Heart left ventricle (tissue), 16 donors: ENCODE data around the gene GNB1. TPM values are rescaled to one million over a fixed set of nuclear protein-coding genes. Genes with fewer than 3 reads are reported as not detected.

Experiments
- ATAC-seq, 4 donors: fragments of 200-7000 bp; cut with Tn5 transposase; one replicate each; pipeline ENCODE4 v1.9.1; 2020 to 2022; ENCODE audit warnings: moderate library complexity in 4 of 4, mild to moderate bottlenecking in 3 of 4, moderate number of reproducible peaks in 1 of 4
- DNase-seq, 5 donors: peaks; one replicate each; pipeline ENCODE4 v3.0.0-alpha.2; 2020
- H3K27ac ChIP-seq, 12 donors: fragments of 200-600 bp; sonication (generic) in 4 of 12; one replicate each; pipeline versions ENCODE4 v1.5.0 to v1.8.0; 2016 to 2022; ENCODE audit warnings: mild to moderate bottlenecking in 2 of 12
- H3K27me3 ChIP-seq, 9 donors: fragments of 200-600 bp; sonication (generic) in 2 of 9; one replicate each; pipeline versions ENCODE4 v1.5.1 to v1.8.0; 2016 to 2022; ENCODE audit warnings: mild to moderate bottlenecking in 3 of 9
- H3K36me3 ChIP-seq, 9 donors: fragments of 200-600 bp; sonication (generic) in 2 of 9; one replicate each; pipeline versions ENCODE4 v1.5.0 to v1.8.0; 2018 to 2022; ENCODE audit warnings: mild to moderate bottlenecking in 2 of 9
- H3K4me1 ChIP-seq, 12 donors: fragments of 200-600 bp; sonication (generic) in 4 of 12; one replicate each; pipeline versions ENCODE4 v1.5.0 to v1.8.0; 2016 to 2022; ENCODE audit warnings: mild to moderate bottlenecking in 3 of 12
- H3K4me3 ChIP-seq, 12 donors: fragments of 200-600 bp; sonication (generic) in 4 of 12; one replicate each; pipeline versions ENCODE4 v1.5.0 to v1.8.0; 2017 to 2022; ENCODE audit warnings: mild to moderate bottlenecking in 9 of 12, moderate library complexity in 4 of 12
- H3K9me3 ChIP-seq, 12 donors: fragments of 200-600 bp; sonication (generic) in 4 of 12; one replicate each; pipeline versions ENCODE4 v1.5.0 to v1.8.0; 2016 to 2022; ENCODE audit warnings: mild to moderate bottlenecking in 1 of 12
- CTCF ChIP-seq, 12 donors: fragments of 200-600 bp; sonication (generic) in 4 of 12; IDR thresholded peaks; one replicate each; pipeline versions ENCODE4 v1.5.0 to v1.8.0; 2018 to 2022; ENCODE audit warnings: antibody characterized with exemption in 12 of 12, mild to moderate bottlenecking in 5 of 12
- POLR2A ChIP-seq, 2 donors: fragments of 450-650 bp; IDR thresholded peaks; one replicate each; pipeline ENCODE4 v1.6.1; 2017; ENCODE audit warnings: antibody characterized with exemption in 2 of 2, mild to moderate bottlenecking in 2 of 2, moderate library complexity in 2 of 2
- WGBS, 4 donors: extraction: QIAGEN DNeasy Blood & Tissue Kit in 2 of 4; methylation state at CpG; one replicate each; pipeline versions ENCODE4 v1.1.5 to v1.1.7; 2013 to 2018; 5-methylcytosine and 5-hydroxymethylcytosine counted together
- intact Hi-C, 10 donors: fragments of 100-400 bp; cut with DNase I; formaldehyde crosslinking; loops; one replicate each; pipeline versions ENCODE4 v1.11.1 to v1.14.2; 2022
- polyA plus RNA-seq, 2 donors: library from polyadenylated mRNA; stranded (reverse); fragments of 200-250 nt; gene quantifications; one replicate each; pipeline ENCODE4 v1.2.3, GENCODE V29; 2013
- total RNA-seq, 9 donors: library from RNA; depleted of rRNA in 2 of 9; stranded (reverse); fragments of >200 nt in 2 of 9; fragmentation: NEBNext Ultra II Directional in 3 of 9; extraction: Animal tissue kit (Norgen Biotek cat#: 25700) in 3 of 9; gene quantifications; one replicate each; pipeline versions ENCODE4 v1.1.0 to v1.2.4, GENCODE V29; 2016 to 2023
- donor health status: ischemic (EF 13 %, LVEDD 7.1; RV severe dilation, severe dysfunction).
- donor health status: healthy with polysubstance abuse.
- donor health status: DM: no; HTN: yes; CAD: no.
- donor health status: DM: no; HTN: no; CAD: no.
- donor health status: ischemic (EF 25% LVEDD 6.9; RV normal size, moderate dysfunction).
- donor health status: ischemic (EF 25% LVEDD 5.7; RV mildly dilated, moderate dysfunction).
- donor health status: healthy.
- donor health status: DM: yes; HTN: yes; CAD: no.
- donor health status: ischemic (EF 35%, LVEDD 5.7; RV mildly dilated, moderate dysfunction).
- donor health status: nonischemic (EF 11% LVEDD 7.7; RV severe dilation, severe dysfunction).
- donor health status: DM: yes; HTN: yes; CAD: no.
- donor health status: PGD.
- donor health status: ischemic (EF 29% LVEDD 5.4; RV normal size, mild dysfunction).
- donor health status: nonischemic (EF 23%, LVEDD 6.1; RV moderate dilation, normal function).

The GNB1 gene
- total and polyA plus RNA-seq, 11 donors, result 52.9 to 275 (median 172) TPM

- 71 to 82% (median 76%) methylated on average over 25 of the region's 25 CpGs for WGBS, 4 donors
- TF ChIP-seq POLR2A (IDR thresholded peaks at IDR 0.05), result no peak
- TF ChIP-seq CTCF (IDR thresholded peaks at IDR 0.05), result peak in 7 of 12 donors; percentile 6 to 44 (median 27)
- H3K9me3 ChIP-seq, result no peaks in the 10 kb centered on the region
- peak overlapping the region in 6 of 12 donors; percentile 2 to 32 (median 10) for H3K27ac ChIP-seq
- H3K27me3 ChIP-seq, result no peaks in the 10 kb centered on the region
- H3K36me3 ChIP-seq, result peaks cover 0 to 96% (median 94%) of the 10 kb centered on the region in 9 donors
- no peak overlapping the region for H3K4me3 ChIP-seq
- ATAC-seq, result no peak
- H3K4me1 ChIP-seq, result peaks cover 5 to 22% (median 11%) of the 10 kb centered on the region in 12 donors
- intact Hi-C loops, result loop anchor here in 1 of 10 donors (10.0 kb wide), 1 partner anchor 106 kb away; the partner anchor contains the start of gene GNB1
- no peak for DNase-seq
These were observed 102.0 kb downstream of the GNB1 start for GRCh38 chr1:1788646-1789431.

GRCh38 chr1:1788136-1788535, 102.8 kb downstream of the GNB1 start:
- intact Hi-C loops, result loop anchor here in 1 of 10 donors (10.0 kb wide), 1 partner anchor 107 kb away; the partner anchor contains the start of gene GNB1
- H3K9me3 ChIP-seq, result no peaks in the 10 kb centered on the region
- H3K4me3 ChIP-seq, result no peak overlapping the region
- DNase-seq, result peak in 1 of 5 donors; percentile 58
- peaks cover 8 to 29% (median 15%) of the 10 kb centered on the region in 12 donors for H3K4me1 ChIP-seq
- H3K27me3 ChIP-seq, result no peaks in the 10 kb centered on the region
- H3K27ac ChIP-seq, result peak overlapping the region in 6 of 12 donors; percentile 2 to 32 (median 12)
- TF ChIP-seq CTCF (IDR thresholded peaks at IDR 0.05) (no peak), POLR2A (IDR thresholded peaks at IDR 0.05) (no peak)
- peak; percentile 55 to 70 (median 64) for ATAC-seq
- peaks cover 0 to 89% (median 87%) of the 10 kb centered on the region in 9 donors for H3K36me3 ChIP-seq
- WGBS, 4 donors, result 25 to 37% (median 31%) methylated on average over 4 to 7 of the region's 7 CpGs

GRCh38 chr1:1786836-1787605, 103.9 kb downstream of the GNB1 start:
- TF ChIP-seq POLR2A (IDR thresholded peaks at IDR 0.05) (no peak), CTCF (IDR thresholded peaks at IDR 0.05) (no peak)
- H3K27me3 ChIP-seq, result no peaks in the 10 kb centered on the region
- H3K4me1 ChIP-seq, result peaks cover 8 to 40% (median 26%) of the 10 kb centered on the region in 12 donors
- no peaks in the 10 kb centered on the region for H3K9me3 ChIP-seq
- no peak overlapping the region for H3K4me3 ChIP-seq
- ATAC-seq (no peak), DNase-seq (no peak)
- WGBS, 4 donors, result 83 to 91% (median 85%) methylated on average over 17 to 20 of the region's 20 CpGs
- H3K27ac ChIP-seq, result no peak overlapping the region
- H3K36me3 ChIP-seq, result peaks cover 0 to 78% (median 76%) of the 10 kb centered on the region in 9 donors
- intact Hi-C loops, result loop anchor here in 1 of 10 donors (10.0 kb wide), 1 partner anchor 108 kb away; the partner anchor contains the start of gene GNB1
